Measurements from ENCODE around the gene HNMT.

Gene HNMT

GRCh38 chr2:138029276-138029675 lies 65.0 kb downstream of the HNMT start:
- Histone ChIP-seq H3K4me1 (ENCODE audit: control insufficient read depth, insufficient read depth, low read length) (no peaks in the 10 kb centered on the region), H3K4me3 (ENCODE audit: low read depth, low read length) (no peak overlapping the region), H3K27ac (ENCODE audit: extremely low read depth, low read depth, low read length) (no peak overlapping the region), H3K36me3 (ENCODE audit: control insufficient read depth in 2 of 2, insufficient read depth in 1 of 2, low read length in 2 of 2) (no peaks in the 10 kb centered on the region), H3K9me3 (ENCODE audit: control insufficient read depth, insufficient read depth, low read depth, low read length) (no peaks in the 10 kb centered on the region)
- CTCF ChIA-PET = interaction anchor here (0.5 kb wide), 1 partner anchor 82 kb away, joined by 3 read pairs; no protein-coding TSS in a partner anchor
- TF ChIP-seq ZBTB8A (tag by site-specific recombination; IDR thresholded peaks at IDR 0.05) = no peak
- no peak for TF ChIP-seq SCRT2 (tag by site-specific recombination; IDR thresholded peaks at IDR 0.05)
- POLR2A ChIA-PET = no interaction called here

DNA sequence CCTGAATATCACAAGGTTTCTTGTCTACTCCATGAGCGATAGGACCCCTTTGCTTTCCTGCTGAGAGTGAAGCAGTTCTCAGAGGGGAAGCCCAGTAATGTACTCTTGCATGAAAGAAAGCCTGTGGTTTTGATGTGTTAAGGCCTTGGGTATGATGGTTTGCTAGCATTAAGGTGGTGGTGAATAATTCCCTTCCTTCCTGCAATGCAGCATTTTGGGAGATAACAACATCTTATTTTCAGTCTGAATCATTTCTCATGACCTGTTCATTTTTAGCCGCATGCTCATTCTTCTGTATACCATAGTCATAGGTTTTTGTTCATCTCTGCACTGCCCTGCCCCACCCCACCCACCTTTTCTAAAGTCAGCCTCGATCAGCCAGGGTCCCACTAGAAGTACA lies 66.2 kb downstream of the HNMT start:
- H3K4me1 ChIP-seq (ENCODE audit: control insufficient read depth, insufficient read depth, low read length) = no peaks in the 10 kb centered on the region
- H3K9me3 ChIP-seq (ENCODE audit: control insufficient read depth, insufficient read depth, low read depth, low read length) = no peaks in the 10 kb centered on the region
- CTCF ChIA-PET = interaction anchor here (0.7 kb wide), 1 partner anchor 797 kb away, joined by 3 read pairs; no protein-coding TSS in a partner anchor
- no peak overlapping the region for H3K4me3 ChIP-seq (ENCODE audit: low read depth, low read length)
- H3K36me3 ChIP-seq (ENCODE audit: control insufficient read depth in 2 of 2, insufficient read depth in 1 of 2, low read length in 2 of 2) = no peaks in the 10 kb centered on the region
- TF ChIP-seq ZNF274 (IDR thresholded peaks at IDR 0.05; ENCODE audit: low read length) (no peak), ZNF274 (tag by site-specific recombination; IDR thresholded peaks at IDR 0.05; ENCODE audit: borderline replicate concordance) (no peak), IKZF3 (tag by site-specific recombination; IDR thresholded peaks at IDR 0.05) (no peak), ZNF501 (tag by site-specific recombination; IDR thresholded peaks at IDR 0.05) (no peak), ZNF792 (tag by site-specific recombination; IDR thresholded peaks at IDR 0.05) (no peak), ZNF391 (tag by site-specific recombination; IDR thresholded peaks at IDR 0.05; ENCODE audit: borderline replicate concordance, low read depth) (no peak), ZNF280D (tag by site-specific recombination; IDR thresholded peaks at IDR 0.05) (no peak), OVOL3 (tag by site-specific recombination; IDR thresholded peaks at IDR 0.05) (no peak), ZFP41 (tag by site-specific recombination; IDR thresholded peaks at IDR 0.05; ENCODE audit: borderline replicate concordance) (no peak), ZNF677 (tag by site-specific recombination; IDR thresholded peaks at IDR 0.05) (no peak), SP2 (tag by site-specific recombination; IDR thresholded peaks at IDR 0.05) (no peak), ZNF24 (tag by site-specific recombination; IDR thresholded peaks at IDR 0.05) (no peak), SP7 (tag by site-specific recombination; IDR thresholded peaks at IDR 0.05) (no peak), ZBTB1 (tag by site-specific recombination; IDR thresholded peaks at IDR 0.05) (no peak), ZSCAN23 (tag by site-specific recombination; IDR thresholded peaks at IDR 0.05) (no peak), ZNF354C (tag by site-specific recombination; IDR thresholded peaks at IDR 0.05; ENCODE audit: borderline replicate concordance, low read depth) (no peak), TCF7L2 (IDR thresholded peaks at IDR 0.05; ENCODE audit: borderline replicate concordance, low read depth, low read length) (no peak), ZNF239 (tag by site-specific recombination; IDR thresholded peaks at IDR 0.05) (no peak), ZNF266 (tag by site-specific recombination; IDR thresholded peaks at IDR 0.05; ENCODE audit: low read depth) (no peak), ZNF785 (tag by site-specific recombination; IDR thresholded peaks at IDR 0.05) (no peak)
- TF ChIP-seq, protein P1, sequence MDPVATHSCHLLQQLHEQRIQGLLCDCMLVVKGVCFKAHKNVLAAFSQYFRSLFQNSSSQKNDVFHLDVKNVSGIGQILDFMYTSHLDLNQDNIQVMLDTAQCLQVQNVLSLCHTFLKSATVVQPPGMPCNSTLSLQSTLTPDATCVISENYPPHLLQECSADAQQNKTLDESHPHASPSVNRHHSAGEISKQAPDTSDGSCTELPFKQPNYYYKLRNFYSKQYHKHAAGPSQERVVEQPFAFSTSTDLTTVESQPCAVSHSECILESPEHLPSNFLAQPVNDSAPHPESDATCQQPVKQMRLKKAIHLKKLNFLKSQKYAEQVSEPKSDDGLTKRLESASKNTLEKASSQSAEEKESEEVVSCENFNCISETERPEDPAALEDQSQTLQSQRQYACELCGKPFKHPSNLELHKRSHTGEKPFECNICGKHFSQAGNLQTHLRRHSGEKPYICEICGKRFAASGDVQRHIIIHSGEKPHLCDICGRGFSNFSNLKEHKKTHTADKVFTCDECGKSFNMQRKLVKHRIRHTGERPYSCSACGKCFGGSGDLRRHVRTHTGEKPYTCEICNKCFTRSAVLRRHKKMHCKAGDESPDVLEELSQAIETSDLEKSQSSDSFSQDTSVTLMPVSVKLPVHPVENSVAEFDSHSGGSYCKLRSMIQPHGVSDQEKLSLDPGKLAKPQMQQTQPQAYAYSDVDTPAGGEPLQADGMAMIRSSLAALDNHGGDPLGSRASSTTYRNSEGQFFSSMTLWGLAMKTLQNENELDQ (tag by site-specific recombination; IDR thresholded peaks at IDR 0.05; ENCODE audit: low read depth) = no peak
- no peak overlapping the region for H3K27ac ChIP-seq (ENCODE audit: extremely low read depth, low read depth, low read length)
- POLR2A ChIA-PET = no interaction called here
